GM10847 (cell line): ENCODE measurements around the gene RAB5B.
A peak's percentile ranks its signal among the peaks of the same experiment; 100 is the strongest.

Experiments
- POLR2A ChIP-seq: IDR thresholded peaks from 2 replicates; pipeline ENCODE4 v1.6.1; 2011; ENCODE audit not compliant: insufficient read length; ENCODE audit errors: extremely low read depth

Gene RAB5B

GRCh38 chr12:55995366-55995765, 21.5 kb downstream of the RAB5B start:
- TF ChIP-seq POLR2A = no peak

GRCh38 chr12:55996201-55996714, 22.4 kb downstream of the RAB5B start:
- TF ChIP-seq POLR2A = no peak

- TF ChIP-seq POLR2A = peak; percentile 19
These were observed 23.0 kb downstream of the RAB5B start, which contains the start of gene SUOX for GRCh38 chr12:55996715-55997534. Gene SUOX (plus strand): TSS chr12:55997276. CDS start chr12:56002222, 4,946 bp downstream.

GRCh38 chr12:55997535-55997859, 23.6 kb downstream of the RAB5B start:
- TF ChIP-seq POLR2A = no peak

GRCh38 chr12:56001487-56002100, 27.7 kb downstream of the RAB5B start:
- TF ChIP-seq POLR2A = no peak

GRCh38 chr12:56004211-56004610, 30.3 kb downstream of the RAB5B start:
- no peak for TF ChIP-seq POLR2A

GRCh38 chr12:56007564-56008559, 34.0 kb downstream of the RAB5B start:
- no peak for TF ChIP-seq POLR2A

- no peak for TF ChIP-seq POLR2A
These were observed 36.3 kb downstream of the RAB5B start for GRCh38 chr12:56010111-56010570.

GRCh38 chr12:56011509-56012090, 37.7 kb downstream of the RAB5B start:
- TF ChIP-seq POLR2A = no peak

GRCh38 chr12:56013482-56013881, 39.6 kb downstream of the RAB5B start:
- no peak for TF ChIP-seq POLR2A

- no peak for TF ChIP-seq POLR2A
These were observed 40.3 kb downstream of the RAB5B start for GRCh38 chr12:56014205-56014604.

GRCh38 chr12:56017181-56017580, 43.3 kb downstream of the RAB5B start:
- TF ChIP-seq POLR2A = no peak

GRCh38 chr12:56018356-56018755, 44.5 kb downstream of the RAB5B start:
- no peak for TF ChIP-seq POLR2A

- no peak for TF ChIP-seq POLR2A
These were observed 46.7 kb downstream of the RAB5B start, which contains the start of gene IKZF4 for GRCh38 chr12:56020423-56021184. Gene IKZF4 (plus strand): TSS chr12:56021043. CDS start chr12:56021494, 451 bp downstream.
